GM12878 (cell line): ENCODE data around the gene DNAH8. TPM values are rescaled to one million over a fixed set of nuclear protein-coding genes. Genes with fewer than 3 reads are reported as not detected.

Experiments
- ATF7 ChIP-seq: fragments of 450-650 bp; IDR thresholded peaks from 2 replicates; pipeline ENCODE4 v1.6.1; 2016; ENCODE audit warnings: low read depth, mild to moderate bottlenecking
- CEBPB ChIP-seq, 2 experiments: fragments of 150-350 bp in 1 of 2; IDR thresholded peaks; 2 replicates each; pipeline ENCODE4 v1.6.1; 2012 to 2014; ENCODE audit warnings: low read depth in 2 of 2, low read length in 2 of 2, borderline replicate concordance in 1 of 2, inconsistent platforms in 1 of 2
- EGR1 ChIP-seq, 2 experiments: IDR thresholded peaks; 1 replicate in 1 of 2; 2 replicates in 1 of 2; pipeline ENCODE4 v1.6.1; 2011 to 2012; ENCODE audit warnings: low read depth in 2 of 2, low read length in 2 of 2, borderline replicate concordance in 1 of 2, mild to moderate bottlenecking in 1 of 2, moderate library complexity in 1 of 2
- FOXK2 ChIP-seq: fragments of 450-650 bp; IDR thresholded peaks from 2 replicates; pipeline ENCODE4 v1.6.1; 2017; ENCODE audit warnings: mild to moderate bottlenecking, moderate library complexity
- NR2F1 ChIP-seq: fragments of 450-650 bp; conservative IDR thresholded peaks from 2 replicates; pipeline ENCODE4 v1.6.1; 2017; ENCODE audit warnings: mild to moderate bottlenecking
- RBBP5 ChIP-seq: fragments of 200-600 bp; sonication (generic); conservative IDR thresholded peaks from 2 replicates; pipeline ENCODE4 v1.6.1; 2016
- SMAD1 ChIP-seq: fragments of 450-650 bp; IDR thresholded peaks from 2 replicates; pipeline ENCODE4 v1.6.1; 2018; ENCODE audit warnings: mild to moderate bottlenecking, low read depth; ENCODE audit not compliant: partially characterized antibody
- STAT3 ChIP-seq: IDR thresholded peaks from 2 replicates; pipeline ENCODE4 v1.6.1; 2011; ENCODE audit warnings: low read depth, low read length, improper control_type of control experiment
- TCF3 ChIP-seq: IDR thresholded peaks from 2 replicates; pipeline ENCODE4 v1.6.1; 2012; ENCODE audit warnings: low read depth, mild to moderate bottlenecking, low read length, borderline replicate concordance; ENCODE audit not compliant: insufficient read depth
- polyA plus RNA-seq, 11 experiments: library from polyadenylated mRNA; depleted of rRNA in 4 of 11; unstranded in 6 of 11; stranded (reverse) in 5 of 11; fragments of >200 nt; fragmentation: Nextera tagmentation in 4 of 11; fragmentation: Illumina TruSeq in 1 of 11; extraction: Ambion mirVana in 4 of 11; extraction: Trizol in 1 of 11; gene quantifications; 1 replicate in 1 of 11; 2 replicates in 10 of 11; pipeline versions ENCODE4 v1.2.1 to v1.2.3, GENCODE V29; 2011 to 2016; ENCODE audit warnings: inconsistent platforms in 2 of 11, missing spikeins in 2 of 11, low read depth in 1 of 11
- total RNA-seq, 4 experiments: library from RNA; depleted of rRNA in 3 of 4; stranded (reverse); fragments of >200 nt in 3 of 4; fragmentation: Illumina TruSeq in 1 of 4; extraction: Trizol in 1 of 4; gene quantifications; 2 replicates each; pipeline versions ENCODE4 v1.2.1 to v1.2.3, GENCODE V29; 2013 to 2021
- TF ChIP-seq, protein P1 (sequence below): IDR thresholded peaks from 2 replicates; pipeline ENCODE4 v1.6.1; 2012; ENCODE audit warnings: improper control_type of control experiment, low read depth, low read length; ENCODE audit not compliant: insufficient replicate concordance
- TF ChIP-seq, protein P2 (sequence below): fragments of 450-650 bp; IDR thresholded peaks from 2 replicates; pipeline ENCODE4 v1.6.1; 2018; ENCODE audit warnings: borderline replicate concordance, mild to moderate bottlenecking; ENCODE audit not compliant: partially characterized antibody
- TF ChIP-seq, protein P3 (sequence below): fragments of 450-650 bp; IDR thresholded peaks from 2 replicates; pipeline ENCODE4 v1.6.1; 2014; ENCODE audit warnings: mild to moderate bottlenecking
- TF ChIP-seq, protein P4 (sequence below): fragments of 450-650 bp; IDR thresholded peaks from 2 replicates; pipeline ENCODE4 v1.6.1; 2016; ENCODE audit warnings: mild to moderate bottlenecking
- TF ChIP-seq, protein P5 (sequence below): fragments of 450-650 bp; formaldehyde crosslinking; IDR thresholded peaks from 2 replicates; pipeline ENCODE4 v1.5.0; 2022; ENCODE audit warnings: mild to moderate bottlenecking, missing genetic modification characterization

The DNAH8 gene
- total and polyA plus RNA-seq, 10 of the 15 experiments (the other 5 are each of a cell fraction or from before 2014, with no cell fraction given), result 0.02 to 0.34 (median 0.10) TPM; not detected in 3

DNA sequence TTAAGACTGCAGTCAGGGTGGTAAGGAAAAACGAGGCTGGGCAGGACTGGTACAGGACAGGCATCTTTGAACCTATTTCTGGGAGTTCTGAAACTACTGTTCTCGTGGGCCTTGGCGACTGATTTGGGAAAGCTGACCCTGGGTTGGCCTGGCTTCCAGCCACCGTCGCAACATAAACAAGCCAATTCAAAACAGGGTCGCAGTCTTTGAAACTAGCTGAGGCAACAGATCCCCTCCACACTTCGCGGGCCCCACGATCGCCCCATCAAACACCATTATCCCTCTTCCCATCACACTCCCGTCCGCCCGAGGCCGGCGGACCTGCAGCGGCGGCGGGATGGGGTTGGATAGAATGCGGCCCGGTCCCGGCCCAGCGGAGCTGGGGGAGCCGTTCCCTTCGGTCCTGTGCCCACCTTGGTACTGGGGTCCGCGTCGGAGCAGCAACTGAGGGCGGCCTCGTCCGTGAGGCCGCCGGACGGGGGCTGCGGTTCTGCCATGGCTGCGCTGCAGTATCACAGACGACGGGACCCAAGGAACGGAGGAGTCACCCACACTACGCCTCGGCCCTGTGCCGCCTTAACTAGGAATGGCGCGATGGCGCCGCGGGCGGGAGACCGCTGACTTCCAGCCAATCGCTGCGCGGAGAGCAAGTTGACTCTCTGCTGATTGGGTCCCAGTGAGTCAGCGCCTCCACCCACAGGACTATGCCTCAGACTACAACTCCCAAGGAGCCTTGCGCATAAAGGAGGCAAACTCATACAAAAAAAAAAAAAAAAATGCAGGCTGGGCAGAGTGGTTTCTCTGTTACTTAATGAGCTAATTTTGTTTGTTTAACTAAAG lies 12.3 kb upstream of the DNAH8 start, which contains the start of gene GLO1 (continued):
- TF ChIP-seq, protein P1, sequence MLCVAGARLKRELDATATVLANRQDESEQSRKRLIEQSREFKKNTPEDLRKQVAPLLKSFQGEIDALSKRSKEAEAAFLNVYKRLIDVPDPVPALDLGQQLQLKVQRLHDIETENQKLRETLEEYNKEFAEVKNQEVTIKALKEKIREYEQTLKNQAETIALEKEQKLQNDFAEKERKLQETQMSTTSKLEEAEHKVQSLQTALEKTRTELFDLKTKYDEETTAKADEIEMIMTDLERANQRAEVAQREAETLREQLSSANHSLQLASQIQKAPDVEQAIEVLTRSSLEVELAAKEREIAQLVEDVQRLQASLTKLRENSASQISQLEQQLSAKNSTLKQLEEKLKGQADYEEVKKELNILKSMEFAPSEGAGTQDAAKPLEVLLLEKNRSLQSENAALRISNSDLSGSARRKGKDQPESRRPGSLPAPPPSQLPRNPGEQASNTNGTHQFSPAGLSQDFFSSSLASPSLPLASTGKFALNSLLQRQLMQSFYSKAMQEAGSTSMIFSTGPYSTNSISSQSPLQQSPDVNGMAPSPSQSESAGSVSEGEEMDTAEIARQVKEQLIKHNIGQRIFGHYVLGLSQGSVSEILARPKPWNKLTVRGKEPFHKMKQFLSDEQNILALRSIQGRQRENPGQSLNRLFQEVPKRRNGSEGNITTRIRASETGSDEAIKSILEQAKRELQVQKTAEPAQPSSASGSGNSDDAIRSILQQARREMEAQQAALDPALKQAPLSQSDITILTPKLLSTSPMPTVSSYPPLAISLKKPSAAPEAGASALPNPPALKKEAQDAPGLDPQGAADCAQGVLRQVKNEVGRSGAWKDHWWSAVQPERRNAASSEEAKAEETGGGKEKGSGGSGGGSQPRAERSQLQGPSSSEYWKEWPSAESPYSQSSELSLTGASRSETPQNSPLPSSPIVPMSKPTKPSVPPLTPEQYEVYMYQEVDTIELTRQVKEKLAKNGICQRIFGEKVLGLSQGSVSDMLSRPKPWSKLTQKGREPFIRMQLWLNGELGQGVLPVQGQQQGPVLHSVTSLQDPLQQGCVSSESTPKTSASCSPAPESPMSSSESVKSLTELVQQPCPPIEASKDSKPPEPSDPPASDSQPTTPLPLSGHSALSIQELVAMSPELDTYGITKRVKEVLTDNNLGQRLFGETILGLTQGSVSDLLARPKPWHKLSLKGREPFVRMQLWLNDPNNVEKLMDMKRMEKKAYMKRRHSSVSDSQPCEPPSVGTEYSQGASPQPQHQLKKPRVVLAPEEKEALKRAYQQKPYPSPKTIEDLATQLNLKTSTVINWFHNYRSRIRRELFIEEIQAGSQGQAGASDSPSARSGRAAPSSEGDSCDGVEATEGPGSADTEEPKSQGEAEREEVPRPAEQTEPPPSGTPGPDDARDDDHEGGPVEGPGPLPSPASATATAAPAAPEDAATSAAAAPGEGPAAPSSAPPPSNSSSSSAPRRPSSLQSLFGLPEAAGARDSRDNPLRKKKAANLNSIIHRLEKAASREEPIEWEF, result no peak
- TF ChIP-seq SMAD1 (peak; percentile 21), RBBP5 (no peak), STAT3 (no peak), TCF3 (0 out of 2 replicates have a peak, but pooled peaks have one; percentile 10), NR2F1 (no peak; the same call in 1 of the 2 replicates), CEBPB (IDR thresholded peaks at IDR 0.05; ENCODE audit: borderline replicate concordance in 1 of 2, low read depth in 2 of 2, low read length in 2 of 2) (no peak), FOXK2 (no peak), ATF7 (peak; percentile 91), EGR1 (IDR thresholded peaks at IDR 0.05; ENCODE audit: borderline replicate concordance in 1 of 2, low read depth in 2 of 2, low read length in 2 of 2) (0 out of 3 replicates have a peak, but pooled peaks of 1 of the 2 experiments have one; percentile 25)
- TF ChIP-seq, protein P2, sequence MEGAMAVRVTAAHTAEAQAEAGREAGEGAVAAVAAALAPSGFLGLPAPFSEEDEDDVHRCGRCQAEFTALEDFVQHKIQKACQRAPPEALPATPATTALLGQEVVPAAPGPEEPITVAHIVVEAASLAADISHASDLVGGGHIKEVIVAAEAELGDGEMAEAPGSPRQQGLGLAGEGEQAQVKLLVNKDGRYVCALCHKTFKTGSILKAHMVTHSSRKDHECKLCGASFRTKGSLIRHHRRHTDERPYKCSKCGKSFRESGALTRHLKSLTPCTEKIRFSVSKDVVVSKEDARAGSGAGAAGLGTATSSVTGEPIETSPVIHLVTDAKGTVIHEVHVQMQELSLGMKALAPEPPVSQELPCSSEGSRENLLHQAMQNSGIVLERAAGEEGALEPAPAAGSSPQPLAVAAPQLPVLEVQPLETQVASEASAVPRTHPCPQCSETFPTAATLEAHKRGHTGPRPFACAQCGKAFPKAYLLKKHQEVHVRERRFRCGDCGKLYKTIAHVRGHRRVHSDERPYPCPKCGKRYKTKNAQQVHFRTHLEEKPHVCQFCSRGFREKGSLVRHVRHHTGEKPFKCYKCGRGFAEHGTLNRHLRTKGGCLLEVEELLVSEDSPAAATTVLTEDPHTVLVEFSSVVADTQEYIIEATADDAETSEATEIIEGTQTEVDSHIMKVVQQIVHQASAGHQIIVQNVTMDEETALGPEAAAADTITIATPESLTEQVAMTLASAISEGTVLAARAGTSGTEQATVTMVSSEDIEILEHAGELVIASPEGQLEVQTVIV, result peak; percentile 80
- TF ChIP-seq, protein P3, sequence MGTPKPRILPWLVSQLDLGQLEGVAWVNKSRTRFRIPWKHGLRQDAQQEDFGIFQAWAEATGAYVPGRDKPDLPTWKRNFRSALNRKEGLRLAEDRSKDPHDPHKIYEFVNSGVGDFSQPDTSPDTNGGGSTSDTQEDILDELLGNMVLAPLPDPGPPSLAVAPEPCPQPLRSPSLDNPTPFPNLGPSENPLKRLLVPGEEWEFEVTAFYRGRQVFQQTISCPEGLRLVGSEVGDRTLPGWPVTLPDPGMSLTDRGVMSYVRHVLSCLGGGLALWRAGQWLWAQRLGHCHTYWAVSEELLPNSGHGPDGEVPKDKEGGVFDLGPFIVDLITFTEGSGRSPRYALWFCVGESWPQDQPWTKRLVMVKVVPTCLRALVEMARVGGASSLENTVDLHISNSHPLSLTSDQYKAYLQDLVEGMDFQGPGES, result peak; percentile 86
- TF ChIP-seq, protein P4, sequence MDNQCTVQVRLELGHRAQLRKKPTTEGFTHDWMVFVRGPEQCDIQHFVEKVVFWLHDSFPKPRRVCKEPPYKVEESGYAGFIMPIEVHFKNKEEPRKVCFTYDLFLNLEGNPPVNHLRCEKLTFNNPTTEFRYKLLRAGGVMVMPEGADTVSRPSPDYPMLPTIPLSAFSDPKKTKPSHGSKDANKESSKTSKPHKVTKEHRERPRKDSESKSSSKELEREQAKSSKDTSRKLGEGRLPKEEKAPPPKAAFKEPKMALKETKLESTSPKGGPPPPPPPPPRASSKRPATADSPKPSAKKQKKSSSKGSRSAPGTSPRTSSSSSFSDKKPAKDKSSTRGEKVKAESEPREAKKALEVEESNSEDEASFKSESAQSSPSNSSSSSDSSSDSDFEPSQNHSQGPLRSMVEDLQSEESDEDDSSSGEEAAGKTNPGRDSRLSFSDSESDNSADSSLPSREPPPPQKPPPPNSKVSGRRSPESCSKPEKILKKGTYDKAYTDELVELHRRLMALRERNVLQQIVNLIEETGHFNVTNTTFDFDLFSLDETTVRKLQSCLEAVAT, result no peak
- TF ChIP-seq, protein P5, sequence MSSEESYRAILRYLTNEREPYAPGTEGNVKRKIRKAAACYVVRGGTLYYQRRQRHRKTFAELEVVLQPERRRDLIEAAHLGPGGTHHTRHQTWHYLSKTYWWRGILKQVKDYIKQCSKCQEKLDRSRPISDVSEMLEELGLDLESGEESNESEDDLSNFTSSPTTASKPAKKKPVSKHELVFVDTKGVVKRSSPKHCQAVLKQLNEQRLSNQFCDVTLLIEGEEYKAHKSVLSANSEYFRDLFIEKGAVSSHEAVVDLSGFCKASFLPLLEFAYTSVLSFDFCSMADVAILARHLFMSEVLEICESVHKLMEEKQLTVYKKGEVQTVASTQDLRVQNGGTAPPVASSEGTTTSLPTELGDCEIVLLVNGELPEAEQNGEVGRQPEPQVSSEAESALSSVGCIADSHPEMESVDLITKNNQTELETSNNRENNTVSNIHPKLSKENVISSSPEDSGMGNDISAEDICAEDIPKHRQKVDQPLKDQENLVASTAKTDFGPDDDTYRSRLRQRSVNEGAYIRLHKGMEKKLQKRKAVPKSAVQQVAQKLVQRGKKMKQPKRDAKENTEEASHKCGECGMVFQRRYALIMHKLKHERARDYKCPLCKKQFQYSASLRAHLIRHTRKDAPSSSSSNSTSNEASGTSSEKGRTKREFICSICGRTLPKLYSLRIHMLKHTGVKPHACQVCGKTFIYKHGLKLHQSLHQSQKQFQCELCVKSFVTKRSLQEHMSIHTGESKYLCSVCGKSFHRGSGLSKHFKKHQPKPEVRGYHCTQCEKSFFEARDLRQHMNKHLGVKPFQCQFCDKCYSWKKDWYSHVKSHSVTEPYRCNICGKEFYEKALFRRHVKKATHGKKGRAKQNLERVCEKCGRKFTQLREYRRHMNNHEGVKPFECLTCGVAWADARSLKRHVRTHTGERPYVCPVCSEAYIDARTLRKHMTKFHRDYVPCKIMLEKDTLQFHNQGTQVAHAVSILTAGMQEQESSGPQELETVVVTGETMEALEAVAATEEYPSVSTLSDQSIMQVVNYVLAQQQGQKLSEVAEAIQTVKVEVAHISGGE, result no peak
